Transverse colon (tissue), 4 donors: ENCODE data around the gene CLEC12A. TPM values are rescaled to one million over a fixed set of nuclear protein-coding genes. Genes with fewer than 3 reads are reported as not detected.

Experiments used
- DNase-seq: peaks from one replicate; pipeline ENCODE4 v3.0.0-alpha.2; 2019
- H3K27ac ChIP-seq, 4 donors: fragments of 200-600 bp; sonication (generic); 2 replicates each; pipeline ENCODE4 v1.5.1; 2016 to 2018; ENCODE audit warnings: inconsistent platforms in 4 of 4
- H3K27me3 ChIP-seq: fragments of 200-600 bp; sonication (generic); 2 replicates; pipeline ENCODE4 v1.5.1; 2017; ENCODE audit warnings: inconsistent platforms
- H3K36me3 ChIP-seq, 4 donors: fragments of 200-600 bp; sonication (generic); 2 replicates each; pipeline ENCODE4 v1.5.1; 2017 to 2019; ENCODE audit warnings: inconsistent platforms in 4 of 4
- H3K4me1 ChIP-seq, 4 donors: fragments of 200-600 bp; sonication (generic); 2 replicates each; pipeline ENCODE4 v1.5.1; 2017 to 2020; ENCODE audit warnings: inconsistent platforms in 4 of 4
- H3K4me3 ChIP-seq, 4 donors: fragments of 200-600 bp; sonication (generic); 1 replicate in 1 of 4; 2 replicates in 3 of 4; pipeline versions ENCODE4 v1.5.1 to v1.6.1; 2017 to 2019; ENCODE audit warnings: inconsistent platforms in 4 of 4
- H3K9me3 ChIP-seq, 2 donors: fragments of 200-600 bp; sonication (generic); 2 replicates each; pipeline ENCODE4 v1.5.1; 2017 to 2019; ENCODE audit warnings: inconsistent platforms in 2 of 2
- CTCF ChIP-seq, 5 experiments: fragments of 200-600 bp in 3 of 5; fragments of 450-650 bp in 2 of 5; sonication (generic) in 3 of 5; IDR thresholded peaks; 1 replicate in 2 of 5; 2 replicates in 3 of 5; pipeline ENCODE4 v1.5.1; 2016 to 2017; ENCODE audit warnings: antibody characterized with exemption in 5 of 5, inconsistent platforms in 3 of 5, mild to moderate bottlenecking in 2 of 5, moderate library complexity in 1 of 5
- EP300 ChIP-seq: sonication (generic); formaldehyde crosslinking; IDR thresholded peaks from one replicate; pipeline ENCODE4 v1.6.1; 2017; ENCODE audit warnings: antibody characterized with exemption, low read depth
- POLR2AphosphoS5 ChIP-seq, 3 donors: sonication (generic); formaldehyde crosslinking; IDR thresholded peaks; one replicate each; pipeline ENCODE4 v1.6.1; 2016; ENCODE audit warnings: antibody characterized with exemption in 3 of 3
- WGBS, 2 donors: methylation state at CpG; one replicate each; pipeline ENCODE4 v1.1.5; 2018; ENCODE audit warnings: low coverage in 1 of 2; 5-methylcytosine and 5-hydroxymethylcytosine counted together
- in situ Hi-C, 4 donors: fragments of 200-750 bp; cut with MboI; loops; one replicate each; pipeline versions ENCODE4 v1.15.0 to v1.15.1; 2017; ENCODE audit warnings: low sequenced_read_pairs in 3 of 4, low pct_ligation_motif_present in 1 of 4, low pct_unique_long_range_greater_than_20kb in 1 of 4
- intact Hi-C: fragments of 100-400 bp; cut with DNase I; formaldehyde crosslinking; loops from one replicate; pipeline ENCODE4 v1.15.1; 2023; ENCODE audit warnings: low total_unique reads
- total RNA-seq, 4 donors: library from RNA; depleted of rRNA; stranded (reverse); fragments of >200 nt; gene quantifications; one replicate each; pipeline ENCODE4 v1.1.0, GENCODE V29; 2016

Gene CLEC12A
- total RNA-seq, 4 donors from 2014 or later, result 0.27 to 1.4 TPM; not detected in 2

DNA sequence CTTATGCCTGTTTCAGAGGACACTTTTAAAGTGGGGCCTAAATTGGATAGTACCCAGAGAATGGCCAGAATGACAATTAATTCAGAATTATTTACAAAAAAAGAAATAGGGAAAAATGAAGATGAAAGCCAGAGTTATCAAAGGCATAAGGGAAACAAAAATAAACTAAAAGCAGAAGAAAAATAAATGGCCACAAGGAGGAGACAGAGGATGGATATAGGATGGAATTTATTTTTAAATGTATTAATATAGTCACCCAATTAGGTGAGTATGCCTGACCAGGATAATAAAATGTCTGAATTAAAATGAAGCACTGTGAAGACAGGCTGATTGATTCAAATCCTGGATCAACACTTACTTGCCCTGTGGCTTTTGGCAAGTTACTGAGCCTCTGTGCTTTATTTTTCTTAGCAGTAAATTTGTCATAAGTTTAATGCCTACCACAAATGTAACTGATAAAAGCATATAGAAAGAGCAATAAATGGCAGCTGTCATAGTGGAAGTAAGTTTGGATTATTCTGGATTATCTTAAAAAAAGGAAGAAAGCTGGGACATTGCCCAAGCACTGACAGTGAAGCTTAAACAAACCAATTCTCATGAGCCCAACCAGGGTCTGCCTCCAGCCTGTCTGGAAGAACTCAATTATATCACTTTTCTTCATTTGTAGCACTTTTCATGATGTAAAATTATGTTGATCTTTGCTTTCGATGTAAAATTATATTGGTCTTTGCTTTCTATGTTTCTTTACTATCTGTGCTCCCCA is 62.8 kb downstream of the CLEC12A start:
- Histone ChIP-seq H3K9me3 (no peaks in the 10 kb centered on the region), H3K27me3 (no peaks in the 10 kb centered on the region), H3K36me3 (no peaks in the 10 kb centered on the region), H3K4me1 (no peaks in the 10 kb centered on the region), H3K27ac (no peak overlapping the region), H3K4me3 (no peak overlapping the region)
- TF ChIP-seq CTCF (IDR thresholded peaks at IDR 0.05), result peak; percentile 34 to 41 (median 35)
- no peak for TF ChIP-seq EP300
- TF ChIP-seq POLR2AphosphoS5 (IDR thresholded peaks at IDR 0.05), result no peak
- no peak for DNase-seq
- intact Hi-C loops (loop anchor here (5.0 kb wide), 1 partner anchor 103 kb away; no protein-coding TSS in a partner anchor), in situ Hi-C loops (loop anchor here in 1 of 4 donors (25.0 kb wide), 1 partner anchor 103 kb away; the partner anchor contains the start of gene CLEC7A)
- 50% methylated on average over 1 of the region's 1 CpG for WGBS, 2 donors

Other genes starting within 250 kb of the CLEC12A start
- 1 to 10 TPM in 1 of 4 donors, not detected in 3; 2.7 TPM for gene CLECL1, start 238.3 kb upstream of the CLEC12A start, total RNA-seq
- 10 to 100 TPM in 1 of 4 donors, 1 to 10 TPM in 1, not detected in 2; 7.8 to 19.2 TPM for gene CD69, start 210.5 kb upstream of the CLEC12A start, total RNA-seq
- not detected for gene KLRF1, start 143.9 kb upstream of the CLEC12A start, total RNA-seq
- gene CLEC2B, start 102.1 kb upstream of the CLEC12A start, total RNA-seq, result 10 to 100 TPM in 1 of 4 donors, 1 to 10 TPM in 1, not detected in 2; 4.8 to 11.7 TPM
- gene KLRF2, start 89.9 kb upstream of the CLEC12A start, total RNA-seq, result not detected
- gene CLEC2A, start 39.0 kb upstream of the CLEC12A start, total RNA-seq, result not detected
- not detected for gene CLEC1B, start 27.7 kb downstream of the CLEC12A start, total RNA-seq
- gene CLEC12B, start 39.2 kb downstream of the CLEC12A start, total RNA-seq, result not detected
- under 1 TPM in 1 of 4 donors, not detected in 3; 0.48 TPM for gene CLEC9A, start 59.3 kb downstream of the CLEC12A start, total RNA-seq
- gene CLEC1A, start 127.6 kb downstream of the CLEC12A start, total RNA-seq, result 10 to 100 TPM in 1 of 4 donors, 1 to 10 TPM in 1, under 1 TPM in 1, not detected in 1; 0.55 to 14.1 (median 3.8) TPM
- 10 to 100 TPM in 1 of 4 donors, 1 to 10 TPM in 3; 2.9 to 83.4 (median 4.6) TPM for gene CLEC7A, start 158.8 kb downstream of the CLEC12A start, total RNA-seq
- gene OLR1, start 200.7 kb downstream of the CLEC12A start, total RNA-seq, result under 1 TPM in 1 of 4 donors, not detected in 3; 0.96 TPM
- gene TMEM52B, start 207.6 kb downstream of the CLEC12A start, total RNA-seq, result not detected
- gene GABARAPL1, start 241.5 kb downstream of the CLEC12A start, total RNA-seq, result 10 to 100 TPM; 33.6 to 65.3 (median 59.5) TPM